ENCODE data around the gene SFN. TPM values are rescaled to one million over a fixed set of nuclear protein-coding genes. Genes with fewer than 3 reads are reported as not detected.

SFN gene
- total RNA-seq, 1 experiment from 2014 or later, result 1.0 TPM

- DNase-seq, result no peak
- Histone ChIP-seq H3K4me3 (ENCODE audit: low read length) (no peak overlapping the region), H3K36me3 (ENCODE audit: insufficient read depth, low read length) (peaks cover 6% of the 10 kb centered on the region; the same call in 1 of the 2 replicates), H3K4me2 (ENCODE audit: low read depth, low read length, poor library complexity, severe bottlenecking) (no peak overlapping the region), H2AFZ (ENCODE audit: low read length) (no peak overlapping the region), H3K4me1 (ENCODE audit: low read length) (no peaks in the 10 kb centered on the region), H3K79me2 (ENCODE audit: low read length) (peaks cover 8% of the 10 kb centered on the region), H3K9ac (ENCODE audit: low read length) (no peak overlapping the region), H3K27ac (ENCODE audit: low read length) (no peak overlapping the region), H3K27me3 (ENCODE audit: low read length) (no peaks in the 10 kb centered on the region), H4K20me1 (ENCODE audit: insufficient read depth, low read depth, low read length) (no peaks in the 10 kb centered on the region), H3K9me2 (replicated peaks; ENCODE audit: insufficient read depth, low read length) (no peaks in the 10 kb centered on the region), H3K9me3 (ENCODE audit: low read length) (no peaks in the 10 kb centered on the region)
These were observed 14.4 kb upstream of the SFN start for GRCh38 chr1:26848499-26848898.

GRCh38 chr1:26848941-26849774 lies 13.8 kb upstream of the SFN start:
- Histone ChIP-seq H3K36me3 (ENCODE audit: insufficient read depth, low read length) (peaks cover 6% of the 10 kb centered on the region; the same call in 1 of the 2 replicates), H3K9ac (ENCODE audit: low read length) (no peak overlapping the region), H3K4me2 (ENCODE audit: low read depth, low read length, poor library complexity, severe bottlenecking) (no peak overlapping the region), H3K79me2 (ENCODE audit: low read length) (peaks cover 8% of the 10 kb centered on the region), H3K4me1 (ENCODE audit: low read length) (no peaks in the 10 kb centered on the region), H3K9me3 (ENCODE audit: low read length) (no peaks in the 10 kb centered on the region), H3K4me3 (ENCODE audit: low read length) (no peak overlapping the region), H3K9me2 (replicated peaks; ENCODE audit: insufficient read depth, low read length) (no peaks in the 10 kb centered on the region), H3K27ac (ENCODE audit: low read length) (no peak overlapping the region), H4K20me1 (ENCODE audit: insufficient read depth, low read depth, low read length) (no peaks in the 10 kb centered on the region), H3K27me3 (ENCODE audit: low read length) (no peaks in the 10 kb centered on the region), H2AFZ (ENCODE audit: low read length) (no peak overlapping the region)
- DNase-seq, result no peak

- H3K4me1 ChIP-seq (ENCODE audit: low read length), result no peaks in the 10 kb centered on the region
- no peaks in the 10 kb centered on the region for H3K9me3 ChIP-seq (ENCODE audit: low read length)
- H4K20me1 ChIP-seq (ENCODE audit: insufficient read depth, low read depth, low read length), result no peaks in the 10 kb centered on the region
- H3K9me2 ChIP-seq (replicated peaks; ENCODE audit: insufficient read depth, low read length), result no peaks in the 10 kb centered on the region
- no peak overlapping the region for H3K27ac ChIP-seq (ENCODE audit: low read length)
- peaks cover 6% of the 10 kb centered on the region; the same call in 1 of the 2 replicates for H3K36me3 ChIP-seq (ENCODE audit: insufficient read depth, low read length)
- H3K27me3 ChIP-seq (ENCODE audit: low read length), result no peaks in the 10 kb centered on the region
- no peaks in the 10 kb centered on the region for H3K79me2 ChIP-seq (ENCODE audit: low read length)
- H3K9ac ChIP-seq (ENCODE audit: low read length), result no peak overlapping the region
- DNase-seq, result peak; percentile 47
- no peak overlapping the region for H2AFZ ChIP-seq (ENCODE audit: low read length)
- no peak overlapping the region for H3K4me2 ChIP-seq (ENCODE audit: low read depth, low read length, poor library complexity, severe bottlenecking)
- no peak overlapping the region for H3K4me3 ChIP-seq (ENCODE audit: low read length)
These were observed 11.8 kb upstream of the SFN start for GRCh38 chr1:26851106-26851684.

- H3K36me3 ChIP-seq (ENCODE audit: insufficient read depth, low read length), result peaks cover 6% of the 10 kb centered on the region; the same call in 1 of the 2 replicates
- H2AFZ ChIP-seq (ENCODE audit: low read length), result no peak overlapping the region
- H3K4me1 ChIP-seq (ENCODE audit: low read length), result no peaks in the 10 kb centered on the region
- H3K9me3 ChIP-seq (ENCODE audit: low read length), result no peaks in the 10 kb centered on the region
- DNase-seq, result no peak
- H3K4me2 ChIP-seq (ENCODE audit: low read depth, low read length, poor library complexity, severe bottlenecking), result no peak overlapping the region
- H3K27ac ChIP-seq (ENCODE audit: low read length), result no peak overlapping the region
- H3K9me2 ChIP-seq (replicated peaks; ENCODE audit: insufficient read depth, low read length), result no peaks in the 10 kb centered on the region
- no peaks in the 10 kb centered on the region for H3K79me2 ChIP-seq (ENCODE audit: low read length)
- no peak overlapping the region for H3K9ac ChIP-seq (ENCODE audit: low read length)
- H3K27me3 ChIP-seq (ENCODE audit: low read length), result no peaks in the 10 kb centered on the region
- no peak overlapping the region for H3K4me3 ChIP-seq (ENCODE audit: low read length)
- H4K20me1 ChIP-seq (ENCODE audit: insufficient read depth, low read depth, low read length), result no peaks in the 10 kb centered on the region
These were observed 10.2 kb upstream of the SFN start for GRCh38 chr1:26852701-26853100.

- Histone ChIP-seq H3K9me2 (replicated peaks; ENCODE audit: insufficient read depth, low read length) (no peaks in the 10 kb centered on the region), H3K4me3 (ENCODE audit: low read length) (no peak overlapping the region), H3K36me3 (ENCODE audit: insufficient read depth, low read length) (peaks cover 6% of the 10 kb centered on the region; the same call in 1 of the 2 replicates), H3K4me2 (ENCODE audit: low read depth, low read length, poor library complexity, severe bottlenecking) (no peak overlapping the region), H3K27ac (ENCODE audit: low read length) (no peak overlapping the region), H3K9me3 (ENCODE audit: low read length) (no peaks in the 10 kb centered on the region), H3K9ac (ENCODE audit: low read length) (no peak overlapping the region), H4K20me1 (ENCODE audit: insufficient read depth, low read depth, low read length) (no peaks in the 10 kb centered on the region), H3K27me3 (ENCODE audit: low read length) (no peaks in the 10 kb centered on the region), H3K4me1 (ENCODE audit: low read length) (no peaks in the 10 kb centered on the region), H2AFZ (ENCODE audit: low read length) (no peak overlapping the region), H3K79me2 (ENCODE audit: low read length) (no peaks in the 10 kb centered on the region)
- DNase-seq, result peak; percentile 88
These were observed 9.8 kb upstream of the SFN start for GRCh38 chr1:26853156-26853555.

- no peak overlapping the region for H3K9ac ChIP-seq (ENCODE audit: low read length)
- no peaks in the 10 kb centered on the region for H4K20me1 ChIP-seq (ENCODE audit: insufficient read depth, low read depth, low read length)
- no peak overlapping the region for H3K27ac ChIP-seq (ENCODE audit: low read length)
- peaks cover 6% of the 10 kb centered on the region; the same call in 1 of the 2 replicates for H3K36me3 ChIP-seq (ENCODE audit: insufficient read depth, low read length)
- no peaks in the 10 kb centered on the region for H3K9me2 ChIP-seq (replicated peaks; ENCODE audit: insufficient read depth, low read length)
- H3K27me3 ChIP-seq (ENCODE audit: low read length), result no peaks in the 10 kb centered on the region
- DNase-seq, result no peak
- no peak overlapping the region for H3K4me2 ChIP-seq (ENCODE audit: low read depth, low read length, poor library complexity, severe bottlenecking)
- H3K4me3 ChIP-seq (ENCODE audit: low read length), result no peak overlapping the region
- H2AFZ ChIP-seq (ENCODE audit: low read length), result no peak overlapping the region
- no peaks in the 10 kb centered on the region for H3K9me3 ChIP-seq (ENCODE audit: low read length)
- H3K4me1 ChIP-seq (ENCODE audit: low read length), result no peaks in the 10 kb centered on the region
- no peaks in the 10 kb centered on the region for H3K79me2 ChIP-seq (ENCODE audit: low read length)
These were observed 9.3 kb upstream of the SFN start for GRCh38 chr1:26853600-26853999.

GRCh38 chr1:26854906-26855305 lies 8.0 kb upstream of the SFN start:
- no peaks in the 10 kb centered on the region for H3K79me2 ChIP-seq (ENCODE audit: low read length)
- H3K36me3 ChIP-seq (ENCODE audit: insufficient read depth, low read length), result peaks cover 6% of the 10 kb centered on the region; the same call in 1 of the 2 replicates
- H4K20me1 ChIP-seq (ENCODE audit: insufficient read depth, low read depth, low read length), result no peaks in the 10 kb centered on the region
- H3K9ac ChIP-seq (ENCODE audit: low read length), result no peak overlapping the region
- no peaks in the 10 kb centered on the region for H3K4me1 ChIP-seq (ENCODE audit: low read length)
- no peak overlapping the region for H3K27ac ChIP-seq (ENCODE audit: low read length)
- no peak for DNase-seq
- no peak overlapping the region for H3K4me3 ChIP-seq (ENCODE audit: low read length)
- H3K27me3 ChIP-seq (ENCODE audit: low read length), result no peaks in the 10 kb centered on the region
- H3K9me2 ChIP-seq (replicated peaks; ENCODE audit: insufficient read depth, low read length), result no peaks in the 10 kb centered on the region
- H3K4me2 ChIP-seq (ENCODE audit: low read depth, low read length, poor library complexity, severe bottlenecking), result no peak overlapping the region
- H3K9me3 ChIP-seq (ENCODE audit: low read length), result no peaks in the 10 kb centered on the region
- no peak overlapping the region for H2AFZ ChIP-seq (ENCODE audit: low read length)

GRCh38 chr1:26855636-26856035 lies 7.3 kb upstream of the SFN start:
- Histone ChIP-seq H2AFZ (ENCODE audit: low read length) (no peak overlapping the region), H3K9me3 (ENCODE audit: low read length) (no peaks in the 10 kb centered on the region), H3K4me1 (ENCODE audit: low read length) (no peaks in the 10 kb centered on the region), H3K36me3 (ENCODE audit: insufficient read depth, low read length) (peaks cover 6% of the 10 kb centered on the region; the same call in 1 of the 2 replicates), H3K4me3 (ENCODE audit: low read length) (no peak overlapping the region), H3K9ac (ENCODE audit: low read length) (no peak overlapping the region), H3K27me3 (ENCODE audit: low read length) (no peaks in the 10 kb centered on the region), H4K20me1 (ENCODE audit: insufficient read depth, low read depth, low read length) (no peaks in the 10 kb centered on the region), H3K27ac (ENCODE audit: low read length) (no peak overlapping the region), H3K79me2 (ENCODE audit: low read length) (no peaks in the 10 kb centered on the region), H3K4me2 (ENCODE audit: low read depth, low read length, poor library complexity, severe bottlenecking) (no peak overlapping the region), H3K9me2 (replicated peaks; ENCODE audit: insufficient read depth, low read length) (no peaks in the 10 kb centered on the region)
- DNase-seq, result no peak
